ENCODE measurements around the gene CCDC27. TPM values are rescaled to one million over a fixed set of nuclear protein-coding genes. Genes with fewer than 3 reads are reported as not detected.

The CCDC27 gene
- total RNA-seq, 1 donor from 2014 or later, result not detected

- DNase-seq (ENCODE audit: low read depth), result no peak
- Histone ChIP-seq H3K27me3 (ENCODE audit: control insufficient read depth, insufficient read depth, low read length) (no peaks in the 10 kb centered on the region), H3K4me3 (ENCODE audit: low read depth, low read length) (no peak overlapping the region), H3K36me3 (ENCODE audit: control insufficient read depth, insufficient read depth, low read length) (no peaks in the 10 kb centered on the region)
- no peak for FAIRE-seq
- TF ChIP-seq CTCF (IDR thresholded peaks at IDR 0.05; ENCODE audit: insufficient read depth, low read length, severe bottlenecking), result no peak
Observed at GRCh38 chr1:3714814-3715213, 37.4 kb upstream of the CCDC27 start.

- Histone ChIP-seq H3K36me3 (ENCODE audit: control insufficient read depth, insufficient read depth, low read length) (no peaks in the 10 kb centered on the region), H3K27me3 (ENCODE audit: control insufficient read depth, insufficient read depth, low read length) (no peaks in the 10 kb centered on the region), H3K4me3 (ENCODE audit: low read depth, low read length) (no peak overlapping the region)
- no peak for DNase-seq (ENCODE audit: low read depth)
- FAIRE-seq, result no peak
- TF ChIP-seq CTCF (IDR thresholded peaks at IDR 0.05; ENCODE audit: insufficient read depth, low read length, severe bottlenecking), result no peak
Observed at GRCh38 chr1:3716351-3716750, 35.9 kb upstream of the CCDC27 start.

GRCh38 chr1:3717041-3717714 lies 35.1 kb upstream of the CCDC27 start:
- H3K36me3 ChIP-seq (ENCODE audit: control insufficient read depth, insufficient read depth, low read length), result no peaks in the 10 kb centered on the region
- peak overlapping the region; percentile 2 for H3K4me3 ChIP-seq (ENCODE audit: low read depth, low read length)
- TF ChIP-seq CTCF (IDR thresholded peaks at IDR 0.05; ENCODE audit: insufficient read depth, low read length, severe bottlenecking), result no peak
- H3K27me3 ChIP-seq (ENCODE audit: control insufficient read depth, insufficient read depth, low read length), result no peaks in the 10 kb centered on the region
- FAIRE-seq, result no peak
- peak; percentile 98 for DNase-seq (ENCODE audit: low read depth)

GRCh38 chr1:3717715-3718601 lies 34.3 kb upstream of the CCDC27 start:
- no peak for TF ChIP-seq CTCF (IDR thresholded peaks at IDR 0.05; ENCODE audit: insufficient read depth, low read length, severe bottlenecking)
- H3K36me3 ChIP-seq (ENCODE audit: control insufficient read depth, insufficient read depth, low read length), result no peaks in the 10 kb centered on the region
- DNase-seq (ENCODE audit: low read depth), result no peak
- no peak overlapping the region for H3K4me3 ChIP-seq (ENCODE audit: low read depth, low read length)
- FAIRE-seq, result no peak
- no peaks in the 10 kb centered on the region for H3K27me3 ChIP-seq (ENCODE audit: control insufficient read depth, insufficient read depth, low read length)

- DNase-seq (ENCODE audit: low read depth), result no peak
- no peak overlapping the region for H3K4me3 ChIP-seq (ENCODE audit: low read depth, low read length)
- H3K36me3 ChIP-seq (ENCODE audit: control insufficient read depth, insufficient read depth, low read length), result no peaks in the 10 kb centered on the region
- no peak for TF ChIP-seq CTCF (IDR thresholded peaks at IDR 0.05; ENCODE audit: insufficient read depth, low read length, severe bottlenecking)
- FAIRE-seq, result no peak
- H3K27me3 ChIP-seq (ENCODE audit: control insufficient read depth, insufficient read depth, low read length), result no peaks in the 10 kb centered on the region
Observed at GRCh38 chr1:3718764-3719163, 33.5 kb upstream of the CCDC27 start.

Measured in bronchial epithelial cell (primary cell).